B cell (primary cell): Measurements from ENCODE around the gene TMEM131.

Experiments used
- EZH2 ChIP-seq: IDR thresholded peaks from 2 replicates; pipeline ENCODE4 v1.6.1; 2012; ENCODE audit warnings: borderline replicate concordance, low read depth, mild to moderate bottlenecking, moderate library complexity, low read length; ENCODE audit not compliant: insufficient read depth, poor library complexity, severe bottlenecking
- TF ChIP-seq, protein P1 (sequence below): fragments of 200-600 bp; IDR thresholded peaks from one replicate; pipeline ENCODE4 v1.8.0; 2022; ENCODE audit warnings: antibody characterized with exemption, mild to moderate bottlenecking

DNA sequence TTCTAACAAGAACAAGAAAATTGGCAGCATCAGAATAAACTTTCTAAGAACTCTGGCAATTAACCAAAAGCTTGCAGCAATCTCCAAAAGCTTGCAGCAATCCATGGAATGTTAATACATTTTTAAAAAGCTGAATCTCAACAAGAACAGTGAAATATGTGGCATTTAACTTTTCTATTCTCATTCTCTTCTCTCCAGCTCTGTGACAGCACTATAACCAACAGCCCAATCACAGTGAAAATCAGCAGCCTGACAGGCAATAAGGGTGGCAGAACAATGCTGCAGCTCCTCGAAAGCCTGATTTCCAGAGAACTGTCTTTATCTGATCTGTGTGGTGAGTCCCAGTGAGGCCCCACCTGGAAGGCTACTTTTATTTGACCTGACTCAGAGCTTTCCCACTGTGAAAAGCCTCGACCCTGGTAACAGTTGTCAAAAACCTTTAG, 60.0 kb downstream of the TMEM131 start:
- TF ChIP-seq, protein P1, sequence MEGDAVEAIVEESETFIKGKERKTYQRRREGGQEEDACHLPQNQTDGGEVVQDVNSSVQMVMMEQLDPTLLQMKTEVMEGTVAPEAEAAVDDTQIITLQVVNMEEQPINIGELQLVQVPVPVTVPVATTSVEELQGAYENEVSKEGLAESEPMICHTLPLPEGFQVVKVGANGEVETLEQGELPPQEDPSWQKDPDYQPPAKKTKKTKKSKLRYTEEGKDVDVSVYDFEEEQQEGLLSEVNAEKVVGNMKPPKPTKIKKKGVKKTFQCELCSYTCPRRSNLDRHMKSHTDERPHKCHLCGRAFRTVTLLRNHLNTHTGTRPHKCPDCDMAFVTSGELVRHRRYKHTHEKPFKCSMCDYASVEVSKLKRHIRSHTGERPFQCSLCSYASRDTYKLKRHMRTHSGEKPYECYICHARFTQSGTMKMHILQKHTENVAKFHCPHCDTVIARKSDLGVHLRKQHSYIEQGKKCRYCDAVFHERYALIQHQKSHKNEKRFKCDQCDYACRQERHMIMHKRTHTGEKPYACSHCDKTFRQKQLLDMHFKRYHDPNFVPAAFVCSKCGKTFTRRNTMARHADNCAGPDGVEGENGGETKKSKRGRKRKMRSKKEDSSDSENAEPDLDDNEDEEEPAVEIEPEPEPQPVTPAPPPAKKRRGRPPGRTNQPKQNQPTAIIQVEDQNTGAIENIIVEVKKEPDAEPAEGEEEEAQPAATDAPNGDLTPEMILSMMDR: no peak
- TF ChIP-seq EZH2: no peak
